ENCODE data around the gene BUD23.

GRCh38 chr7:73726083-73726466 lies 42.7 kb downstream of the BUD23 start:
- no peak for TF ChIP-seq CTCF (IDR thresholded peaks at IDR 0.05)
- no peak for TF ChIP-seq POLR2A (IDR thresholded peaks at IDR 0.05)
